ENCODE measurements around the gene GLRX2.
"Not testable (repeated sequence)": the region's sequence is repeated elsewhere in the genome, so short reads cannot be mapped to it uniquely, and the experiment has no call there.

The GLRX2 gene

DNA sequence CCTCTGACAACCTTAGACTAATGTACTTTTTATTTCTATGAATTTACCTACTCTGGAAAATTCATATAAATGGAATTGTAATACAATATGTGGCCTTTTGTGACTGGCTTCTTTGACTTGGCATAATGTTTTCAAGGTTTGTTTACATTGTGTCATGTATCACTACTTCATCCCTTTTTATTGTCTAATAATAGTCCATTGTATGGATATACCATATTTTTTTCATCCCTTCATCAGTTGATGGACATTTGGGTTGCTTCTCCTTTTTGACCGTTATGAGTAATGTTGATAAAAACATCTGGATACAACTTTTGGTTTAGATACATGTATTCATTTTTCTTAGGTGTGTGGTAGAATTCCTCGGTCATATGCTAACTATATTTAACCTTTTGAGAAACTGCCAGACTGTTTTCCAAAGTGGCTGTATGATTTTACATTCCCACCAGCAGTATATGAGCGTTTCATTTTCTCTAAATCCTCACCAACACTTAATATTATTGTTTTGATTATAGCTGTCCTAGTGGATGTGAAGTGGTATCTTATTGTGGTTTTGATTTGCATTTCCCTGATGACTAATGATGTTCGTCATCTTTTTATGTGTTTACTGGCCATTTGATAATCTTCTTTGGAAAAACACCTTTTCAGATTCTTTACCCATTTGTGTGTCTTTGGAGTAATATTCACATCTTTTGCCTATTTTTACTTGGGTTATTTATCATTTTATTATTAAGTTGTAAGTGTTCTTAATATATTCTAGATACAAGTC lies 42.3 kb downstream of the GLRX2 start:
- DNase-seq (ENCODE audit: low read depth) = no peak

DNA sequence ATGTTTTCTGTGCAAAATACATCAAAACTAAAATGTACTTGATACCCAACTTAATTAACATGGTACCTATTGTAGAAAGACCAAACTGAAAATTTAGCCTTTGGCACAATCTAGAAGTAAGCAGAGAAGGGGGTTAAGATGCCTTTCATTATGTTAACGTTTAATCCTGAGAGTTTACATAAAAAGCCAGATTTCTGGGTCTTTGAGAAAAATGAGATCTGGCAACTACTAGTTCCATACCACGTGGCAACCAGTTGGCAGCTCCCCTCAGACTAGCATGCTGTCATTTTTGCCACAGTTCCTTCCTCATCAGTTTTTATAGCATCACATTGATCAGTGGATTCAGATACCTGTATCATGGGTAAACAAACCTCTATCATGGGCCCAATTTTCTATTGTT lies 44.3 kb downstream of the GLRX2 start:
- DNase-seq (ENCODE audit: low read depth) = no peak

DNA sequence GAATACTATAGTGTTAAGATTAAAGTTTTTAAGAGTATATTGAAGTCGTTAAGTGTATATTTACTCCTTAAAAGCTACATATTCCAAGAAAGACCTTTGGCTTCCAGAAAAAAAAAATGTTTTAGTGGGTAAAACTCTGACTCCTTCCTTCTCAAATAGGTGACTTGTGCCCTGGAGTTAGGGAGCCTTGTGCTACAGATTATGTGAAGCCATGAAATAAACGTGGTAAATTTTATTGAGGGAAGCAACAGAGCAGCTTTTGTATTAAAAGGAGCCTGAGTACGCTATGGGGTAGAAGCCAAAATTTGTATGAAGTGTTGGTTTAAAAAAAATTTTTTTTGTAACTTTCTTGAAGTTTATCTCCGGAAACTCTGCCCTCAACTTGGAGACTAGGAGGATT lies 44.8 kb downstream of the GLRX2 start:
- DNase-seq (ENCODE audit: low read depth) = no peak

GRCh38 chr1:193060115-193060403 lies 45.2 kb downstream of the GLRX2 start:
- DNase-seq (ENCODE audit: low read depth) = no peak

DNA sequence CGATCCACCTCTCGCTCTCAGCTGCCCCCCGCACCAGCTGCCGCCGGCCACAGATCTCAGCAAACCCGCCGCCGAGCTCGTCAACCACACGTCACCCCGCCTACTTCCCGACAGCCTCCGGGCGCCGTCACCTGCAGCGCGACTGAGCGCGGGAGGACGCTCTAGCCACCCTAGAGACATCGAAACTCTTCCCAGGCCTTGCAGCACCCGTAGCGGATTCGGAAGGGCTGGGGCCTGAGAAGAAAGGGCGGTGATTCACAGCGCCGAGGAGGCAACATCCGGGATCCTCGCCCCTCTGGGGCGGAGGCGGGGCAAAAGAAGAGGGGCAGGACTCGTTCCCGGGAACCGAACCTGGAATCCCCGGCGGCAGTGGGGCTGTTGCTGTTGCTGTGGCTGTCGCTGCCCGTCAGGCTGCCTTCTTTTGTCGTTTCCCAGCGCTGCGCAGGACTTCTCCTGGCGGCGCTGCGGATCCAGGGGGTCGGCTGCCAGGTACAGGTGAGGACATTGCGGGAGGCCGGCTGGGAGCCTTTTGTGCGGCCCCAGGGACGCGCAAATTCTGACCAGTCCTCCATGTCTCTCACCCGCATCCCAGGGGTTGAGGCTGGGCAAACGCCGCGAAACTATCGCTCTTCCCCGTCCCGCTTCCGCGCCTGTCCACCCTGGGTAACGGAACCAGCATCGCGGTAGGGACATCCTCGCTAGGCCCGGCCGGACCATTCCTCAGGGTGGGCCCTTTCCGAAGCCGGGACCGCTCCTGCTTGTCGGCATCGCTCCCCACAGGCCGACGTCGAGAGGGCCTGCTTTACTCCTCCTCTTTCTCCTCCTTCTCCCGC lies 45.7 kb downstream of the GLRX2 start, which contains the start of the genes RO60 and UCHL5:
Gene RO60, plus strand, starts transcription at position 331 of the 833 bp plus-strand sequence. CDS start 9,443 bp downstream, outside the sequence.
Gene UCHL5, minus strand, starts transcription at position 79 of the 833 bp plus-strand sequence. CDS start 100 bp downstream, outside the sequence.
- DNase-seq (ENCODE audit: low read depth) = peak; percentile 89

- DNase-seq (ENCODE audit: low read depth) = peak; percentile 20
Observed at GRCh38 chr1:193058529-193059281, 46.5 kb downstream of the GLRX2 start.

GRCh38 chr1:193054169-193054675 lies 51.0 kb downstream of the GLRX2 start:
- no peak for DNase-seq (ENCODE audit: low read depth)

- not testable (repeated sequence) for DNase-seq (ENCODE audit: low read depth)
Observed at GRCh38 chr1:193048913-193049312, 56.3 kb downstream of the GLRX2 start.
